Motor neuron (in vitro differentiated cells): ENCODE measurements around the gene PDE1A. TPM values are rescaled to one million over a fixed set of nuclear protein-coding genes. Genes with fewer than 3 reads are reported as not detected.
A peak's percentile ranks its signal among the peaks of the same experiment; 100 is the strongest.

Source experiments
- ATAC-seq, 8 experiments: fragments of 200-7000 bp; cut with Tn5 transposase; replicated peaks in 6 of 8; 2 replicates each; pipeline ENCODE4 v1.8.0; 2021; ENCODE audit warnings: mild to moderate bottlenecking in 8 of 8, moderate library complexity in 8 of 8
- H3K27ac ChIP-seq, 2 donors: fragments of 250-450 bp; sonication (Bioruptor Pico); 2 replicates each; pipeline ENCODE4 v1.9.0; 2021; ENCODE audit warnings: antibody characterized with exemption in 2 of 2, mild to moderate bottlenecking in 2 of 2, moderate library complexity in 1 of 2
- H3K4me1 ChIP-seq, 2 donors: fragments of 250-450 bp; sonication (Bioruptor Pico); replicated peaks in 1 of 2; 2 replicates each; pipeline ENCODE4 v1.6.1; 2021; ENCODE audit warnings: antibody characterized with exemption in 2 of 2, mild to moderate bottlenecking in 2 of 2, moderate library complexity in 1 of 2
- H3K4me3 ChIP-seq, 5 donors: fragments of 250-450 bp; sonication (Bioruptor Pico); 2 replicates each; pipeline ENCODE4 v1.9.0; 2021; ENCODE audit warnings: antibody characterized with exemption in 5 of 5, mild to moderate bottlenecking in 5 of 5, moderate library complexity in 4 of 5
- WGBS, 10 experiments: fragments of 450-650 bp; shearing (Covaris generic); methylation state at CpG; one replicate each; pipeline ENCODE4 v1.0.0; 2022; 5-methylcytosine and 5-hydroxymethylcytosine counted together
- in situ Hi-C, 9 experiments: fragments of 400-800 bp; cut with MboI; loops; one replicate each; pipeline ENCODE4 v1.15.0; 2021; ENCODE audit warnings: low sequenced_read_pairs in 9 of 9, low pct_unique_long_range_greater_than_20kb in 2 of 9; ENCODE audit not compliant: unreplicated experiment in 9 of 9
- total RNA-seq, 8 experiments: library from RNA; unstranded; fragments of 300-600 nt; gene quantifications; 2 replicates each; pipeline versions ENCODE4 v1.2.3 to v1.2.4, GENCODE V29; 2022

The PDE1A gene
- total RNA-seq, 8 experiments from 2014 or later: 0.77 to 20.0 (median 7.2) TPM

- in situ Hi-C loops: no loop called here
- no peak for ATAC-seq
- H3K4me3 ChIP-seq: no peak overlapping the region
- H3K4me1 ChIP-seq: peaks cover 0 to 3% of the 10 kb centered on the region in 2 donors
- H3K27ac ChIP-seq: no peak overlapping the region
- WGBS, 10 experiments: 50 to 100% (median 86%) methylated on average over 1 to 3 of the region's 3 CpGs
Observed at GRCh38 chr2:182163878-182164277, 263.0 kb downstream of the PDE1A start.

GRCh38 chr2:182148344-182148743 is 278.5 kb downstream of the PDE1A start:
- in situ Hi-C loops: no loop called here
- Histone ChIP-seq H3K4me3 (no peak overlapping the region), H3K27ac (no peak overlapping the region), H3K4me1 (peaks cover 3 to 4% of the 10 kb centered on the region in 2 donors)
- WGBS, 10 experiments: 0 to 100% (median 65%) methylated on average over 1 to 2 of the region's 2 CpGs; no CpG with 5 or more reads in 4 of the 10 experiments
- no peak for ATAC-seq

GRCh38 chr2:182144776-182145165 is 282.1 kb downstream of the PDE1A start:
- 38 to 83% (median 60%) methylated on average over 1 of the region's 1 CpG; no CpG with 5 or more reads in 3 of the 10 experiments for WGBS, 10 experiments
- Histone ChIP-seq H3K4me1 (peaks cover 12 to 19% of the 10 kb centered on the region in 2 donors), H3K27ac (no peak overlapping the region), H3K4me3 (no peak overlapping the region)
- ATAC-seq: peak in 1 of 8 experiments; percentile 25
- in situ Hi-C loops: no loop called here

GRCh38 chr2:182144041-182144775 is 282.6 kb downstream of the PDE1A start:
- in situ Hi-C loops: no loop called here
- Histone ChIP-seq H3K4me1 (peaks cover 12 to 19% of the 10 kb centered on the region in 2 donors), H3K27ac (no peak overlapping the region), H3K4me3 (no peak overlapping the region)
- peak in 3 of 8 experiments; percentile 35 to 46 (median 36) for ATAC-seq
- 30 to 95% (median 76%) methylated on average over 3 to 7 of the region's 7 CpGs for WGBS, 10 experiments

GRCh38 chr2:182142062-182142461 is 284.8 kb downstream of the PDE1A start:
- in situ Hi-C loops: no loop called here
- 49 to 100% (median 83%) methylated on average over 1 to 6 of the region's 6 CpGs; no CpG with 5 or more reads in 3 of the 10 experiments for WGBS, 10 experiments
- Histone ChIP-seq H3K4me1 (peaks cover 12 to 19% of the 10 kb centered on the region in 2 donors), H3K4me3 (no peak overlapping the region), H3K27ac (no peak overlapping the region)
- peak in 1 of 8 experiments; percentile 29 for ATAC-seq

- Histone ChIP-seq H3K4me3 (no peak overlapping the region), H3K4me1 (no peaks in the 10 kb centered on the region), H3K27ac (no peak overlapping the region)
- 20% methylated on average over 1 of the region's 1 CpG; no CpG with 5 or more reads in 9 of the 10 experiments for WGBS, 10 experiments
- ATAC-seq: no peak
- in situ Hi-C loops: no loop called here
Observed at GRCh38 chr2:182134201-182134600, 292.6 kb downstream of the PDE1A start.

GRCh38 chr2:182133195-182133891 is 293.5 kb downstream of the PDE1A start:
- no peak overlapping the region for H3K4me3 ChIP-seq
- H3K4me1 ChIP-seq: no peaks in the 10 kb centered on the region
- no peak overlapping the region for H3K27ac ChIP-seq
- 0 to 64% (median 29%) methylated on average over 1 of the region's 1 CpG; no CpG with 5 or more reads in 3 of the 10 experiments for WGBS, 10 experiments
- no peak for ATAC-seq
- in situ Hi-C loops: no loop called here

- in situ Hi-C loops: no loop called here
- Histone ChIP-seq H3K4me1 (no peaks in the 10 kb centered on the region), H3K4me3 (no peak overlapping the region), H3K27ac (no peak overlapping the region)
- ATAC-seq: no peak
Observed at GRCh38 chr2:182132605-182133004, 294.2 kb downstream of the PDE1A start.

- Histone ChIP-seq H3K4me1 (no peaks in the 10 kb centered on the region), H3K4me3 (no peak overlapping the region), H3K27ac (no peak overlapping the region)
- 0 to 93% (median 56%) methylated on average over 1 to 3 of the region's 3 CpGs for WGBS, 10 experiments
- ATAC-seq: no peak
- in situ Hi-C loops: no loop called here
Observed at GRCh38 chr2:182128821-182129707, 297.8 kb downstream of the PDE1A start.

GRCh38 chr2:182117196-182117595 is 309.6 kb downstream of the PDE1A start:
- Histone ChIP-seq H3K4me3 (no peak overlapping the region), H3K27ac (no peak overlapping the region), H3K4me1 (no peaks in the 10 kb centered on the region)
- in situ Hi-C loops: no loop called here
- WGBS, 10 experiments: 33 to 100% (median 100%) methylated on average over 1 of the region's 1 CpG; no CpG with 5 or more reads in 4 of the 10 experiments
- no peak for ATAC-seq

GRCh38 chr2:182116774-182117173 is 310.1 kb downstream of the PDE1A start:
- H3K4me3 ChIP-seq: no peak overlapping the region
- WGBS, 10 experiments: 50 to 100% (median 98%) methylated on average over 1 to 2 of the region's 2 CpGs
- ATAC-seq: no peak
- H3K4me1 ChIP-seq: no peaks in the 10 kb centered on the region
- H3K27ac ChIP-seq: no peak overlapping the region
- in situ Hi-C loops: no loop called here

GRCh38 chr2:182115258-182115657 is 311.6 kb downstream of the PDE1A start:
- in situ Hi-C loops: no loop called here
- H3K27ac ChIP-seq: no peak overlapping the region
- no peak for ATAC-seq
- no peak overlapping the region for H3K4me3 ChIP-seq
- H3K4me1 ChIP-seq: peaks cover 4 to 10% of the 10 kb centered on the region in 2 donors

GRCh38 chr2:182113334-182113733 is 313.5 kb downstream of the PDE1A start:
- no peak for ATAC-seq
- H3K4me3 ChIP-seq: no peak overlapping the region
- no peak overlapping the region for H3K27ac ChIP-seq
- in situ Hi-C loops: no loop called here
- WGBS, 10 experiments: 25 to 100% (median 63%) methylated on average over 2 to 3 of the region's 3 CpGs; no CpG with 5 or more reads in 4 of the 10 experiments
- peaks cover 5 to 14% of the 10 kb centered on the region in 2 donors for H3K4me1 ChIP-seq
